ENCODE results near the gene DIP2B. TPM values are rescaled to one million over a fixed set of nuclear protein-coding genes. Genes with fewer than 3 reads are reported as not detected.

DIP2B gene
- total RNA-seq, 3 donors from 2014 or later (not counting 1 experiment from before 2014, with no cell fraction given) = 17.2 to 23.2 (median 22.2) TPM

DNA sequence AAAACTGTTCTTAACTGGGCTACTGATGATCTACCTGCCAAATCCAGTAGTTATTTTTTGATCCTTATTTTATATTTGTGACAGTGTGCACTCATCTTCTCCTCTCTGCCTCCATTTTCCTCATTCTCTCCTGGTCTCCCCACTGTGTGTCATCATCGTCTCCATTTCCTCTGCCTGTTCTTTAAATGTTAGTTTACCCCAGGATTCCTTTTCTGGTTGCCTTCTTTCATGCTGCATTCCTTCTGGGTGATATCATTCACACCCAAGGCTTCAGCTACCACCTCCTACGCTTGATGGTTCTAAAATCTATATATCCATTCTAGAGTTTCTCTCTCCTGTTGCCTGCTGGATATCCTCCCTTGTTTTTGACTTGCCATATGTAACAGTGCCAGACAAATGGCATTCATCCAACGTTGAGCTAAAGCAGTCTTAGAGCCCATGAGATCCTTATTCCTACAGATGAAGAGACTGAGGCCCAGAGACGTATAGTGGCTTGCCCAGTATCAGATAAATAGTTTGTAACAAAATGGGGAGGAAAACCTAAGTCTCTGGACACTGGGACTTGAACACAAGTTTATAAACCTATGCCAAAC is 109.5 kb downstream of the DIP2B start:
- H3K9me3 Mint-ChIP-seq = no peaks in the 10 kb centered on the region
- no peak for ATAC-seq
- H3K4me1 ChIP-seq (ENCODE audit: control insufficient read depth, insufficient read depth, low read length) = no peaks in the 10 kb centered on the region
- no peaks in the 10 kb centered on the region for H3K9me3 ChIP-seq (ENCODE audit: control insufficient read depth, insufficient read depth, low read length)
- TF ChIP-seq, protein P1, sequence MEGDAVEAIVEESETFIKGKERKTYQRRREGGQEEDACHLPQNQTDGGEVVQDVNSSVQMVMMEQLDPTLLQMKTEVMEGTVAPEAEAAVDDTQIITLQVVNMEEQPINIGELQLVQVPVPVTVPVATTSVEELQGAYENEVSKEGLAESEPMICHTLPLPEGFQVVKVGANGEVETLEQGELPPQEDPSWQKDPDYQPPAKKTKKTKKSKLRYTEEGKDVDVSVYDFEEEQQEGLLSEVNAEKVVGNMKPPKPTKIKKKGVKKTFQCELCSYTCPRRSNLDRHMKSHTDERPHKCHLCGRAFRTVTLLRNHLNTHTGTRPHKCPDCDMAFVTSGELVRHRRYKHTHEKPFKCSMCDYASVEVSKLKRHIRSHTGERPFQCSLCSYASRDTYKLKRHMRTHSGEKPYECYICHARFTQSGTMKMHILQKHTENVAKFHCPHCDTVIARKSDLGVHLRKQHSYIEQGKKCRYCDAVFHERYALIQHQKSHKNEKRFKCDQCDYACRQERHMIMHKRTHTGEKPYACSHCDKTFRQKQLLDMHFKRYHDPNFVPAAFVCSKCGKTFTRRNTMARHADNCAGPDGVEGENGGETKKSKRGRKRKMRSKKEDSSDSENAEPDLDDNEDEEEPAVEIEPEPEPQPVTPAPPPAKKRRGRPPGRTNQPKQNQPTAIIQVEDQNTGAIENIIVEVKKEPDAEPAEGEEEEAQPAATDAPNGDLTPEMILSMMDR (IDR thresholded peaks at IDR 0.05) = no peak
- intact Hi-C loops (cut with micrococcal nuclease) = no loop called here
- no peaks in the 10 kb centered on the region for H3K36me3 Mint-ChIP-seq
- no peak overlapping the region for H3K4me3 Mint-ChIP-seq
- WGBS (ENCODE audit: insufficient coverage) = 92% methylated on average over 4 of the region's 4 CpGs
- H3K27ac Mint-ChIP-seq = no peak overlapping the region
- H3K27me3 Mint-ChIP-seq (ENCODE audit: low read depth in 2 of 2) = no peaks in the 10 kb centered on the region
- no peaks in the 10 kb centered on the region for H3K36me3 ChIP-seq (ENCODE audit: control insufficient read depth, insufficient read depth, low read length)
- H3K4me3 ChIP-seq (ENCODE audit: low read length) = no peak overlapping the region
- H3K4me1 Mint-ChIP-seq = peaks cover 10 to 31% of the 10 kb centered on the region in 2 donors
- H3K27ac ChIP-seq (ENCODE audit: low read length) = no peak overlapping the region
- H3K27me3 ChIP-seq (ENCODE audit: control insufficient read depth, insufficient read depth, low read length) = no peaks in the 10 kb centered on the region
- no peak for DNase-seq

DNA sequence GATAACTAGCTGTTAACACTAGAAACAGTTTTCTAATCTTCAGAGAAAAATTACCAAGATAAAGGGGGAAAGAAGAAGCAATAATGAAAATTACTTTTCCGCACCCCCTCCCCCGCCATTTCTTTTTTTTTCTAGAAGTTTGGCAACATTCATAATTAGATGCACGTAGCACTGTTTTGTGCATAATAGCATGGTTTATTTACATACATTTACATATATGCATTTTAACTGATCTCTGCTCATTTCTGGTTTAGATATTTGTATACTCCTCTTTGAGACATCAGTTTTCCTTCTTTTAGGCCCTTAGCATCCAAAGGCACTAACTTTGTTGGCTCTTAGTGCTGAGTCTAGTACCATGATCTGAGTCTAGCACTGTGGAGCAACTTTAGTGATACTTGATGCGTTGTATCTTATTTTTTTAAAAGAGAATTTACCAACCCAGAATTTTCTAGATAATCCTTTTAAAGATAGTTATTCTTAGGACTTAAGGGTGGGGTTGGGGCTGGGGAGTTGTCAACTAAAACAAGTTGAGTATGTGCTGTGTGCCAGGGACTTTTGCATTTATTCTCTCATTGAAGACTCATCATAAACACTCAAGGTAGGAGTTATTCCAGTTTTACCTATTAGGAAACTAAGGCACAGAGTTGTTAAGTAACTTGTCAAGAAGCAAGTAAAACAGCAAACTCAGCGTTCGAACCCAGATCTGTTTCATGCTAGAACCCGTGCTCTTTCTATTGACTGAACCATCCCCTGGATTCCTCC is 110.5 kb downstream of the DIP2B start:
- intact Hi-C loops (cut with micrococcal nuclease) = no loop called here
- no peak overlapping the region for H3K27ac ChIP-seq (ENCODE audit: low read length)
- no peak overlapping the region for H3K4me3 ChIP-seq (ENCODE audit: low read length)
- Mint-ChIP-seq H3K27me3 (ENCODE audit: low read depth in 2 of 2) (no peaks in the 10 kb centered on the region), H3K4me1 (peaks cover 14 to 34% of the 10 kb centered on the region in 2 donors), H3K9me3 (no peaks in the 10 kb centered on the region), H3K4me3 (no peak overlapping the region), H3K27ac (no peak overlapping the region), H3K36me3 (no peaks in the 10 kb centered on the region)
- ATAC-seq (no peak), DNase-seq (no peak)
- no peaks in the 10 kb centered on the region for H3K27me3 ChIP-seq (ENCODE audit: control insufficient read depth, insufficient read depth, low read length)
- H3K36me3 ChIP-seq (ENCODE audit: control insufficient read depth, insufficient read depth, low read length) = no peaks in the 10 kb centered on the region
- H3K9me3 ChIP-seq (ENCODE audit: control insufficient read depth, insufficient read depth, low read length) = no peaks in the 10 kb centered on the region
- WGBS (ENCODE audit: insufficient coverage) = 94% methylated on average over 3 of the region's 7 CpGs
- H3K4me1 ChIP-seq (ENCODE audit: control insufficient read depth, insufficient read depth, low read length) = peaks cover 7% of the 10 kb centered on the region
- TF ChIP-seq, protein P1 (IDR thresholded peaks at IDR 0.05) = no peak

DNA sequence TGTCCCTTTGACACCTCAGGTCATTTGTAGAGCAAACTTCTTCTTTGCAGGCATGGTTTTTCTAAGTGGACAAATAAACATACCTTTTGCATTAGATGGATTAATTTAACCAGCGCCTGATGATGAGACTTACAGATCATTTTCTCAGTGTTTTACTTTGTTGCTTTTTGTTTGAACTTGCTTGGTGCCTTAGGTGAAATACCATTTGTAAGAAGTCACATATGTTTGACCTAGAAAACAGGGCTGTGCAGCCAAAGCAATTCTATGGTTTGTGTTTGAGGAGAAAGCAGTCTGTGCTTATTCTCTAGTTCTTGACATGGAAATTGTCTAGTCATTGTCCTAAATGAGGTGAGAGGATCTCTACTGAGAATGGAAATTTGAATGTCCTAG is 111.1 kb downstream of the DIP2B start:
- Histone ChIP-seq H3K36me3 (ENCODE audit: control insufficient read depth, insufficient read depth, low read length) (no peaks in the 10 kb centered on the region), H3K9me3 (ENCODE audit: control insufficient read depth, insufficient read depth, low read length) (no peaks in the 10 kb centered on the region), H3K4me1 (ENCODE audit: control insufficient read depth, insufficient read depth, low read length) (peaks cover 9% of the 10 kb centered on the region), H3K4me3 (ENCODE audit: low read length) (no peak overlapping the region), H3K27me3 (ENCODE audit: control insufficient read depth, insufficient read depth, low read length) (no peaks in the 10 kb centered on the region), H3K27ac (ENCODE audit: low read length) (no peak overlapping the region)
- Mint-ChIP-seq H3K36me3 (no peaks in the 10 kb centered on the region), H3K27me3 (ENCODE audit: low read depth in 2 of 2) (no peaks in the 10 kb centered on the region), H3K9me3 (no peaks in the 10 kb centered on the region), H3K4me1 (peaks cover 20 to 40% of the 10 kb centered on the region in 2 donors), H3K4me3 (no peak overlapping the region), H3K27ac (no peak overlapping the region)
- 95% methylated on average over 1 of the region's 1 CpG for WGBS (ENCODE audit: insufficient coverage)
- no peak for DNase-seq
- ATAC-seq = no peak
- intact Hi-C loops (cut with micrococcal nuclease) = no loop called here
- TF ChIP-seq, protein P1 (IDR thresholded peaks at IDR 0.05) = no peak

Data from natural killer cell (primary cell).